OCI-LY3 (cell line): ENCODE measurements around the gene MAPT.

ENCODE experiments used
- CTCF ChIP-seq: fragments of 200-600, 300-600 bp; sonication (generic); IDR thresholded peaks from 2 replicates; pipeline ENCODE4 v1.5.1; 2014; ENCODE audit warnings: antibody characterized with exemption, low read length, low read depth
- EZH2phosphoT487 ChIP-seq: fragments of 200-600 bp; shearing (Covaris generic); IDR thresholded peaks from 2 replicates; pipeline ENCODE4 v1.6.1; 2018; ENCODE audit warnings: antibody characterized with exemption, mixed run types, low read depth

GRCh38 chr17:45996282-45996937 is 102.1 kb downstream of the MAPT start:
- TF ChIP-seq EZH2phosphoT487 (no peak), CTCF (no peak)
